ENCODE data around the gene STIL. TPM values are rescaled to one million over a fixed set of nuclear protein-coding genes. Genes with fewer than 3 reads are reported as not detected.

STIL gene
- total RNA-seq, 1 donor from 2014 or later = 19.7 TPM

- peak within 1 kb of the TSS; percentile 80 for H3K4me3 Mint-ChIP-seq
- TF ChIP-seq CTCF (conservative IDR thresholded peaks at IDR 0.05) = no peak
- peaks cover 7% of the 10 kb centered on the region for H3K36me3 Mint-ChIP-seq
- H3K4me1 Mint-ChIP-seq (ENCODE audit: unreplicated experiment) = peaks cover 5% of the 10 kb centered on the region
- DNase-seq (ENCODE audit: extremely low spot score, unreplicated experiment) = no peak
- H3K9me3 Mint-ChIP-seq = no peaks in the 10 kb centered on the region
- peak within 1 kb of the TSS; percentile 86 for H3K27ac Mint-ChIP-seq
- H3K27me3 Mint-ChIP-seq = peaks cover 93% of the 10 kb centered on the region
Observed at GRCh38 chr1:47232187-47232874, 81.6 kb downstream of the STIL start, which contains the start of gene TAL1. TAL1 (minus strand) TSS chr1:47232225; CDS start chr1:47225888, 6,337 bp downstream.

- peak overlapping the region; percentile 80 for H3K4me3 Mint-ChIP-seq
- peaks cover 5% of the 10 kb centered on the region for H3K4me1 Mint-ChIP-seq (ENCODE audit: unreplicated experiment)
- peaks cover 97% of the 10 kb centered on the region for H3K27me3 Mint-ChIP-seq
- no peak for TF ChIP-seq CTCF (conservative IDR thresholded peaks at IDR 0.05)
- peak overlapping the region; percentile 86 for H3K27ac Mint-ChIP-seq
- H3K36me3 Mint-ChIP-seq = peaks cover 7% of the 10 kb centered on the region
- no peaks in the 10 kb centered on the region for H3K9me3 Mint-ChIP-seq
- DNase-seq (ENCODE audit: extremely low spot score, unreplicated experiment) = no peak
Observed at GRCh38 chr1:47231301-47232186, 82.4 kb downstream of the STIL start.

GRCh38 chr1:47230692-47231300 lies 83.2 kb downstream of the STIL start:
- peaks cover 97% of the 10 kb centered on the region for H3K27me3 Mint-ChIP-seq
- peaks cover 5% of the 10 kb centered on the region for H3K4me1 Mint-ChIP-seq (ENCODE audit: unreplicated experiment)
- H3K36me3 Mint-ChIP-seq = peaks cover 7% of the 10 kb centered on the region
- no peak for TF ChIP-seq CTCF (conservative IDR thresholded peaks at IDR 0.05)
- no peaks in the 10 kb centered on the region for H3K9me3 Mint-ChIP-seq
- H3K4me3 Mint-ChIP-seq = no peak overlapping the region
- H3K27ac Mint-ChIP-seq = no peak overlapping the region
- no peak for DNase-seq (ENCODE audit: extremely low spot score, unreplicated experiment)

GRCh38 chr1:47229886-47230691 lies 83.9 kb downstream of the STIL start:
- Mint-ChIP-seq H3K9me3 (no peaks in the 10 kb centered on the region), H3K36me3 (peaks cover 7% of the 10 kb centered on the region), H3K4me1 (ENCODE audit: unreplicated experiment) (peaks cover 5% of the 10 kb centered on the region), H3K4me3 (peak overlapping the region; percentile 51), H3K27ac (no peak overlapping the region), H3K27me3 (peaks cover 93% of the 10 kb centered on the region)
- DNase-seq (ENCODE audit: extremely low spot score, unreplicated experiment) = no peak
- TF ChIP-seq CTCF (conservative IDR thresholded peaks at IDR 0.05) = no peak

Measured in type B pancreatic cell (in vitro differentiated cells).